Breast epithelium (tissue), 3 donors: ENCODE measurements around the gene FAF1.

Experiments
- POLR2A ChIP-seq: fragments of 450-650 bp; IDR thresholded peaks from one replicate; pipeline ENCODE4 v1.6.1; 2016; ENCODE audit warnings: antibody characterized with exemption, mild to moderate bottlenecking, moderate library complexity
- TF ChIP-seq, protein P1 (sequence below), 3 donors: fragments of 450-650 bp; IDR thresholded peaks; one replicate each; pipeline ENCODE4 v1.5.1; 2016 to 2017; ENCODE audit warnings: antibody characterized with exemption in 3 of 3, mild to moderate bottlenecking in 3 of 3, moderate library complexity in 3 of 3

DNA sequence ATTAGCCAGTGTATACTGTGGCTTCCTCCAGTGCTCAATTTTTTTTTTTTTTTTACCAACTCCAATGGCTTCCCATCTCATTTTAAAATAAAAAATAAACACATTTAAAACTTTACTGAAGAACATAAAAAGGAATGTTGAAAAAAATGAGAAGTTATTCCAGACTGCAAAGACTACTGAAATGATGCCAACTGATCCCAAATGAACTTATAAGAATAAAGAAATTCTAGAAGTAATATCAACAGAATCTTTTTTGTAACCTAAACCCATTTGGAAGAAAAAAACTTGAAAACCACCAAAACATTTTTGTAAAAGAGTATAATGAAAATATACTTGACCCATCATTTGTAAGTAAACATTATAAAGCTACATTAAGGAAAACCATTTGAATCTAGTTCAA lies 129.4 kb downstream of the FAF1 start:
- TF ChIP-seq, protein P1, sequence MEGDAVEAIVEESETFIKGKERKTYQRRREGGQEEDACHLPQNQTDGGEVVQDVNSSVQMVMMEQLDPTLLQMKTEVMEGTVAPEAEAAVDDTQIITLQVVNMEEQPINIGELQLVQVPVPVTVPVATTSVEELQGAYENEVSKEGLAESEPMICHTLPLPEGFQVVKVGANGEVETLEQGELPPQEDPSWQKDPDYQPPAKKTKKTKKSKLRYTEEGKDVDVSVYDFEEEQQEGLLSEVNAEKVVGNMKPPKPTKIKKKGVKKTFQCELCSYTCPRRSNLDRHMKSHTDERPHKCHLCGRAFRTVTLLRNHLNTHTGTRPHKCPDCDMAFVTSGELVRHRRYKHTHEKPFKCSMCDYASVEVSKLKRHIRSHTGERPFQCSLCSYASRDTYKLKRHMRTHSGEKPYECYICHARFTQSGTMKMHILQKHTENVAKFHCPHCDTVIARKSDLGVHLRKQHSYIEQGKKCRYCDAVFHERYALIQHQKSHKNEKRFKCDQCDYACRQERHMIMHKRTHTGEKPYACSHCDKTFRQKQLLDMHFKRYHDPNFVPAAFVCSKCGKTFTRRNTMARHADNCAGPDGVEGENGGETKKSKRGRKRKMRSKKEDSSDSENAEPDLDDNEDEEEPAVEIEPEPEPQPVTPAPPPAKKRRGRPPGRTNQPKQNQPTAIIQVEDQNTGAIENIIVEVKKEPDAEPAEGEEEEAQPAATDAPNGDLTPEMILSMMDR (IDR thresholded peaks at IDR 0.05): no peak
- no peak for TF ChIP-seq POLR2A
